ENCODE measurements around the gene KCNJ18. TPM values are rescaled to one million over a fixed set of nuclear protein-coding genes. Genes with fewer than 3 reads are reported as not detected.
"Not testable (repeated sequence)": the region's sequence is repeated elsewhere in the genome, so short reads cannot be mapped to it uniquely, and the experiment has no call there.

The KCNJ18 gene
- polyA plus RNA-seq, 1 donor (not counting 4 experiments of a cell fraction or from before 2014, with no cell fraction given): not detected

DNA sequence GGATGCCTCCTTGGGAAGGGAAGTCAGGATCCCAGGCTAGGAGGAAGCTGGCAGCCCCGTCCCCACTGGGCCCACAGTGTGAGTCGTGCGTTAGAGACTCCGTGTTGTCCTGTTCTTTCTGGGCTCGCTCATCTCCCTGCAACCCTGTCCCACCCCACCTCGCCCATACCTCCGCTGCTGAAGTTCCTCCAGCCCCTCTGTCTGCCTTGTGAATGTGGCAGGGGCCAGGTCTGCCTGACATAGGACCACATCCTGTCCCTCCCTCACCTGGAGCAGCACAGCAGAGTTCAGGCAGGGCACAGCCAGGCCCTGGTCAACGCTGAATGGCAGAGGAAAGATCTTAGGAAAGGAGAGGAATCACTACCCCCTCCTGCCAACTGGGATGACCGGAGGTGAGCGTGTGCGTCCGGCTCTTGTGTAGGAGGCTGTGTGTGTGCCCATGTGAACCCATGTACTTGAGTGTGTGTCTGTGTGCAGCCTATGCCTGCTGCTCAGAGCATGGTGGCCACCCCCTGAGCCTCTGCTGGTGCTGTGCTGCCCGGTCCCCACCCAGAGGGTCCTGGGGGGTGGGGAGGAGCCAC is 12.8 kb downstream of the KCNJ18 start:
- no peak overlapping the region for H2AFZ ChIP-seq (ENCODE audit: control insufficient read depth, low read length)
- H3K9me1 ChIP-seq (ENCODE audit: control insufficient read depth, extremely low read depth, insufficient read depth, low read length): no peaks in the 10 kb centered on the region
- no peaks in the 10 kb centered on the region for H4K20me1 ChIP-seq (ENCODE audit: control insufficient read depth, extremely low read depth, insufficient read depth, low read length)
- H3K27ac ChIP-seq (ENCODE audit: control insufficient read depth, insufficient read depth, low read length): no peak overlapping the region
- H3K9me3 ChIP-seq (ENCODE audit: control insufficient read depth, low read depth, low read length): peaks cover 10% of the 10 kb centered on the region
- no peaks in the 10 kb centered on the region for H3K4me1 ChIP-seq (ENCODE audit: control insufficient read depth, extremely low read depth, insufficient read depth, low read length)
- FAIRE-seq: no peak
- TF ChIP-seq, protein P1, sequence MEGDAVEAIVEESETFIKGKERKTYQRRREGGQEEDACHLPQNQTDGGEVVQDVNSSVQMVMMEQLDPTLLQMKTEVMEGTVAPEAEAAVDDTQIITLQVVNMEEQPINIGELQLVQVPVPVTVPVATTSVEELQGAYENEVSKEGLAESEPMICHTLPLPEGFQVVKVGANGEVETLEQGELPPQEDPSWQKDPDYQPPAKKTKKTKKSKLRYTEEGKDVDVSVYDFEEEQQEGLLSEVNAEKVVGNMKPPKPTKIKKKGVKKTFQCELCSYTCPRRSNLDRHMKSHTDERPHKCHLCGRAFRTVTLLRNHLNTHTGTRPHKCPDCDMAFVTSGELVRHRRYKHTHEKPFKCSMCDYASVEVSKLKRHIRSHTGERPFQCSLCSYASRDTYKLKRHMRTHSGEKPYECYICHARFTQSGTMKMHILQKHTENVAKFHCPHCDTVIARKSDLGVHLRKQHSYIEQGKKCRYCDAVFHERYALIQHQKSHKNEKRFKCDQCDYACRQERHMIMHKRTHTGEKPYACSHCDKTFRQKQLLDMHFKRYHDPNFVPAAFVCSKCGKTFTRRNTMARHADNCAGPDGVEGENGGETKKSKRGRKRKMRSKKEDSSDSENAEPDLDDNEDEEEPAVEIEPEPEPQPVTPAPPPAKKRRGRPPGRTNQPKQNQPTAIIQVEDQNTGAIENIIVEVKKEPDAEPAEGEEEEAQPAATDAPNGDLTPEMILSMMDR (optimal IDR thresholded peaks at IDR 0.05 in 1 of 3, IDR thresholded peaks at IDR 0.05 in 1 of 3, conservative IDR thresholded peaks at IDR 0.05 in 1 of 3; ENCODE audit: extremely low read depth in 1 of 3, insufficient read depth in 2 of 3, low read length in 3 of 3): no peak
- no peak for TF ChIP-seq EZH2 (IDR thresholded peaks at IDR 0.05; ENCODE audit: low read length)
- H3K79me2 ChIP-seq (ENCODE audit: control insufficient read depth, insufficient read depth, low read length): no peaks in the 10 kb centered on the region
- no peak for DNase-seq (ENCODE audit: low read depth, low spot score)
- dilution Hi-C loops (cut with MboI; ENCODE audit: extremely low pct_ligation_motif_present, low sequenced_read_pairs): no loop called here
- no peaks in the 10 kb centered on the region for H3K36me3 ChIP-seq (ENCODE audit: control insufficient read depth in 2 of 2, extremely low read depth in 1 of 2, insufficient read depth in 2 of 2, low read length in 2 of 2)
- H3K4me3 ChIP-seq (ENCODE audit: control insufficient read depth in 2 of 3, extremely low read depth in 1 of 3, insufficient read depth in 2 of 3, low read depth in 1 of 3, low read length in 3 of 3): no peak overlapping the region
- no peak overlapping the region for H3K9ac ChIP-seq (ENCODE audit: control insufficient read depth, extremely low read depth, insufficient read depth, low read length)
- H3K4me2 ChIP-seq (ENCODE audit: control insufficient read depth, extremely low read depth, insufficient read depth, low read depth, low read length): no peak overlapping the region
- H3K27me3 ChIP-seq (ENCODE audit: control insufficient read depth, extremely low read depth, insufficient read depth, low read length): no peaks in the 10 kb centered on the region

DNA sequence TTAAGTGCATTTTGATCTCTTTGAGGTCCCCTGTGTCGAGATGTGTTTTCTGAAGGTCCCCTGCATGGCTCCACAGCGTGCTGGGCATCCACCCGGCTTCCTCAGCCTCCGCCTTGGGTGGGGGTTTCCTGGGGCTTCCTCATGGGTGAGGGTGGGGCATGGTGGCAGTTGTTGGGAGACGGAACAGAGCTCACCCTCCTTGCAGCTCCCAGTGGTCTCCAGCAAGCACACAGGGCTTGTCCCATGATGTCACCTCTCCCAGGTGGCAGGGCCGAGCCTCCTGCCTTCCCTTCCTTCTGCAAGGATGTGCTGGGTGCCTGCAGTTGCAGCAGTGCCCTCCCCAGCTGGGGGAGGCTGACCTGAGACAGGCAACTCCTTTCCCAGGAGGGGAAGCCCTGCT is 13.4 kb downstream of the KCNJ18 start:
- H2AFZ ChIP-seq (ENCODE audit: control insufficient read depth, low read length); H3K9me3 ChIP-seq (ENCODE audit: control insufficient read depth, low read depth, low read length); H3K4me2 ChIP-seq (ENCODE audit: control insufficient read depth, extremely low read depth, insufficient read depth, low read depth, low read length); H3K9ac ChIP-seq (ENCODE audit: control insufficient read depth, extremely low read depth, insufficient read depth, low read length); H3K27ac ChIP-seq (ENCODE audit: control insufficient read depth, insufficient read depth, low read length); FAIRE-seq; H3K4me1 ChIP-seq (ENCODE audit: control insufficient read depth, extremely low read depth, insufficient read depth, low read length); DNase-seq (ENCODE audit: low read depth, low spot score); H3K4me3 ChIP-seq (ENCODE audit: control insufficient read depth in 2 of 3, extremely low read depth in 1 of 3, insufficient read depth in 2 of 3, low read depth in 1 of 3, low read length in 3 of 3); H3K27me3 ChIP-seq (ENCODE audit: control insufficient read depth, extremely low read depth, insufficient read depth, low read length); H3K9me1 ChIP-seq (ENCODE audit: control insufficient read depth, extremely low read depth, insufficient read depth, low read length); dilution Hi-C loops (cut with MboI; ENCODE audit: extremely low pct_ligation_motif_present, low sequenced_read_pairs); H4K20me1 ChIP-seq (ENCODE audit: control insufficient read depth, extremely low read depth, insufficient read depth, low read length); H3K36me3 ChIP-seq (ENCODE audit: control insufficient read depth in 2 of 2, extremely low read depth in 1 of 2, insufficient read depth in 2 of 2, low read length in 2 of 2); H3K79me2 ChIP-seq (ENCODE audit: control insufficient read depth, insufficient read depth, low read length): not testable (repeated sequence)

DNA sequence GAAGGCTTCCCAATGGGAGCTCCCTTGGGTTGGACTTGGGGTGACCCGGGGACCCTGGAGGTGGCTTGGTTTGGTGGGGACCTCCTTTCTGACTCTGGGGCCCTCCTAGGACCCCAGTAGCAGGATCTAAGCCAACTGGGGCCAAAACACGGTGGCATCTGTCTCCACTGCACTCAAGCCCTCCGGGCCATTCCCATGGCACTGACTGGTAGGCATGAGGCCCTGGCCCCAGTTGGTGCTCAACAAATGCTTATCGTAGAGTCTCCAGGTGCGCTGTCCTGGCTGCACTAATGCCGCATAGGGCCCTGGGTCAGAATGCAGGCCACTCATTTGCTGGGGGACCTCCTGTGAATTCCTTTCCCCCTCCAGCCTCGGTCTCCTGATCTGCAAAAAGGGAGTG is 14.2 kb downstream of the KCNJ18 start:
- H3K27me3 ChIP-seq (ENCODE audit: control insufficient read depth, extremely low read depth, insufficient read depth, low read length); H3K9ac ChIP-seq (ENCODE audit: control insufficient read depth, extremely low read depth, insufficient read depth, low read length); FAIRE-seq; H3K27ac ChIP-seq (ENCODE audit: control insufficient read depth, insufficient read depth, low read length); dilution Hi-C loops (cut with MboI; ENCODE audit: extremely low pct_ligation_motif_present, low sequenced_read_pairs); DNase-seq (ENCODE audit: low read depth, low spot score); H3K9me3 ChIP-seq (ENCODE audit: control insufficient read depth, low read depth, low read length); H3K4me3 ChIP-seq (ENCODE audit: control insufficient read depth in 2 of 3, extremely low read depth in 1 of 3, insufficient read depth in 2 of 3, low read depth in 1 of 3, low read length in 3 of 3); H3K36me3 ChIP-seq (ENCODE audit: control insufficient read depth in 2 of 2, extremely low read depth in 1 of 2, insufficient read depth in 2 of 2, low read length in 2 of 2); H3K79me2 ChIP-seq (ENCODE audit: control insufficient read depth, insufficient read depth, low read length); H2AFZ ChIP-seq (ENCODE audit: control insufficient read depth, low read length); H4K20me1 ChIP-seq (ENCODE audit: control insufficient read depth, extremely low read depth, insufficient read depth, low read length); H3K4me1 ChIP-seq (ENCODE audit: control insufficient read depth, extremely low read depth, insufficient read depth, low read length); H3K4me2 ChIP-seq (ENCODE audit: control insufficient read depth, extremely low read depth, insufficient read depth, low read depth, low read length); H3K9me1 ChIP-seq (ENCODE audit: control insufficient read depth, extremely low read depth, insufficient read depth, low read length): not testable (repeated sequence)

DNA sequence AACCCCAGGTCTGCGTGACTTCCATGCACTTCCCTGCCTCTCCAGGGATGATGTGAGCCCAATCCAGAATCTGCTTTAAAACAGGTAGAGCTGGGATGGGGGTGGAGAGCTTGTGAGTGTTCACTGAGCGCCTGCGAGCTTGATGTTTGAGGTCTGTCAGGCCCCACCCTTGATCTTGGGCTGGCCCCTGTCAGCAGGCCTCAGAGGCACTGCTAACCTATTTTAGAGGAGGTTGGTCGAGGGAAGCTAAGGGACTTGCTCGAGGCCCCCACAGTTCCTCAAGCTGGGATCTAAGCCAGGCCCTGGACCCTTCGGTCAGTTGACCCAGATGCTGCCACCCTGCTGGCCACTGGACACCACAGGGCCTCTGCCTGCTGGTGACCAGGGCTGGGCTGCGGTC is 14.8 kb downstream of the KCNJ18 start:
- H2AFZ ChIP-seq (ENCODE audit: control insufficient read depth, low read length); H3K4me2 ChIP-seq (ENCODE audit: control insufficient read depth, extremely low read depth, insufficient read depth, low read depth, low read length); H3K36me3 ChIP-seq (ENCODE audit: control insufficient read depth in 2 of 2, extremely low read depth in 1 of 2, insufficient read depth in 2 of 2, low read length in 2 of 2); H3K9me1 ChIP-seq (ENCODE audit: control insufficient read depth, extremely low read depth, insufficient read depth, low read length); H3K4me3 ChIP-seq (ENCODE audit: control insufficient read depth in 2 of 3, extremely low read depth in 1 of 3, insufficient read depth in 2 of 3, low read depth in 1 of 3, low read length in 3 of 3); dilution Hi-C loops (cut with MboI; ENCODE audit: extremely low pct_ligation_motif_present, low sequenced_read_pairs); H3K79me2 ChIP-seq (ENCODE audit: control insufficient read depth, insufficient read depth, low read length); H3K9ac ChIP-seq (ENCODE audit: control insufficient read depth, extremely low read depth, insufficient read depth, low read length); H3K27me3 ChIP-seq (ENCODE audit: control insufficient read depth, extremely low read depth, insufficient read depth, low read length); DNase-seq (ENCODE audit: low read depth, low spot score); H3K9me3 ChIP-seq (ENCODE audit: control insufficient read depth, low read depth, low read length); H3K27ac ChIP-seq (ENCODE audit: control insufficient read depth, insufficient read depth, low read length); H3K4me1 ChIP-seq (ENCODE audit: control insufficient read depth, extremely low read depth, insufficient read depth, low read length); FAIRE-seq; H4K20me1 ChIP-seq (ENCODE audit: control insufficient read depth, extremely low read depth, insufficient read depth, low read length): not testable (repeated sequence)

Data from keratinocyte (primary cell).